GM23248 (cell line): ENCODE data around the gene SZT2. TPM values are rescaled to one million over a fixed set of nuclear protein-coding genes. Genes with fewer than 3 reads are reported as not detected.

Source experiments
- DNase-seq: peaks from one replicate; pipeline ENCODE4 v3.0.0-alpha.2; 2015
- H2AFZ ChIP-seq: fragments of 200-600 bp; sonication (generic); 2 replicates; pipeline ENCODE4 v1.6.1; 2016; ENCODE audit warnings: antibody characterized with exemption
- H3F3A ChIP-seq: fragments of 200-600 bp; sonication (generic); 2 replicates; pipeline ENCODE4 v1.6.1; 2016; ENCODE audit warnings: mild to moderate bottlenecking, antibody characterized with exemption, mixed run types; ENCODE audit not compliant: insufficient read depth
- H3K27ac ChIP-seq: fragments of 200-600 bp; sonication (generic); 2 replicates; pipeline ENCODE4 v1.5.1; 2016; ENCODE audit warnings: mild to moderate bottlenecking
- H3K27me3 ChIP-seq: fragments of 200-600 bp; sonication (generic); replicated peaks from 2 replicates; pipeline ENCODE4 v1.6.1; 2016; ENCODE audit warnings: mild to moderate bottlenecking; ENCODE audit not compliant: insufficient read depth
- H3K36me3 ChIP-seq: fragments of 200-600 bp; sonication (generic); 2 replicates; pipeline ENCODE4 v1.6.1; 2016; ENCODE audit warnings: low read depth, mild to moderate bottlenecking
- H3K4me1 ChIP-seq: fragments of 200-600 bp; sonication (generic); 2 replicates; pipeline ENCODE4 v1.6.1; 2016; ENCODE audit warnings: mild to moderate bottlenecking; ENCODE audit not compliant: insufficient read depth
- H3K4me2 ChIP-seq: fragments of 200-600 bp; sonication (generic); one replicate; pipeline ENCODE4 v1.6.1; 2016; ENCODE audit warnings: mild to moderate bottlenecking; ENCODE audit not compliant: unreplicated experiment
- H3K4me3 ChIP-seq: fragments of 200-600 bp; sonication (generic); 2 replicates; pipeline ENCODE4 v1.5.1; 2016; ENCODE audit warnings: mild to moderate bottlenecking
- H3K79me2 ChIP-seq: fragments of 200-600 bp; sonication (generic); 2 replicates; pipeline ENCODE4 v1.6.1; 2016; ENCODE audit warnings: mild to moderate bottlenecking; ENCODE audit not compliant: insufficient read depth
- H3K9ac ChIP-seq: fragments of 200-600 bp; sonication (generic); 2 replicates; pipeline ENCODE4 v1.6.1; 2016; ENCODE audit warnings: mild to moderate bottlenecking
- H3K9me2 ChIP-seq: fragments of 200-600 bp; sonication (generic); 2 replicates; pipeline ENCODE4 v1.6.1; 2016; ENCODE audit warnings: mixed run types, mild to moderate bottlenecking, moderate library complexity; ENCODE audit not compliant: insufficient read depth
- H3K9me3 ChIP-seq: fragments of 200-600 bp; sonication (generic); one replicate; pipeline ENCODE4 v1.6.1; 2017; ENCODE audit warnings: low read depth
- H4K20me1 ChIP-seq: fragments of 200-600 bp; sonication (generic); 2 replicates; pipeline ENCODE4 v1.6.0; 2016; ENCODE audit not compliant: insufficient read depth
- EZH2 ChIP-seq: fragments of 200-600 bp; sonication (generic); IDR thresholded peaks from 2 replicates; pipeline ENCODE4 v1.6.1; 2018; ENCODE audit warnings: antibody characterized with exemption, mild to moderate bottlenecking; ENCODE audit not compliant: insufficient read depth, poor library complexity, severe bottlenecking
- EZH2phosphoT487 ChIP-seq: fragments of 200-600 bp; sonication (generic); IDR thresholded peaks from 2 replicates; pipeline ENCODE4 v1.6.1; 2018; ENCODE audit warnings: antibody characterized with exemption, moderate library complexity, mild to moderate bottlenecking, low read depth; ENCODE audit not compliant: insufficient read depth
- WGBS, 2 experiments: methylation state at CpG; one replicate each; pipeline ENCODE4 v1.1.6; 2015 to 2017; ENCODE audit warnings: low lambda C conversion rate in 2 of 2, low coverage in 1 of 2; ENCODE audit errors: missing lambda C conversion rate in 2 of 2; 5-methylcytosine and 5-hydroxymethylcytosine counted together
- in situ Hi-C: fragments of 300-500 bp; cut with MboI; formaldehyde crosslinking; loops from 2 replicates; pipeline ENCODE4 v1.15.0; 2020
- polyA plus RNA-seq: library from polyadenylated mRNA; unstranded; fragments of >200 nt; fragmentation: Nextera tagmentation; extraction: Ambion mirVana; gene quantifications from 2 replicates; pipeline ENCODE4 v1.2.1, GENCODE V29; 2016
- total RNA-seq: library from RNA; depleted of rRNA; stranded (reverse); fragments of >200 nt; shearing (Covaris generic); gene quantifications from 2 replicates; pipeline ENCODE4 v1.2.3, GENCODE V29; 2014

Gene SZT2
- total and polyA plus RNA-seq, 2 experiments from 2014 or later = 6.4 to 12.6 TPM

GRCh38 chr1:43445606-43446387 is 56.1 kb downstream of the SZT2 start:
- H3K9me2 ChIP-seq = no peaks in the 10 kb centered on the region
- DNase-seq = no peak
- no peak overlapping the region for H3K4me2 ChIP-seq
- H3K4me1 ChIP-seq = no peaks in the 10 kb centered on the region
- H3K9ac ChIP-seq = no peak overlapping the region
- TF ChIP-seq EZH2 = no peak
- no peak for TF ChIP-seq EZH2phosphoT487
- no peaks in the 10 kb centered on the region for H3K27me3 ChIP-seq
- peaks cover 13% of the 10 kb centered on the region; the same call in 1 of the 2 replicates for H3K36me3 ChIP-seq
- no peak overlapping the region for H2AFZ ChIP-seq
- H4K20me1 ChIP-seq = no peaks in the 10 kb centered on the region
- in situ Hi-C loops = no loop called here
- no peaks in the 10 kb centered on the region for H3K79me2 ChIP-seq
- H3F3A ChIP-seq = no peaks in the 10 kb centered on the region
- H3K4me3 ChIP-seq = no peak overlapping the region
- H3K27ac ChIP-seq = no peak overlapping the region
- no peaks in the 10 kb centered on the region for H3K9me3 ChIP-seq
- 96 to 97% methylated on average over 10 of the region's 10 CpGs for WGBS, 2 experiments

- Histone ChIP-seq H3K27ac (no peak overlapping the region), H3K4me2 (no peak overlapping the region), H3K9ac (no peak overlapping the region), H4K20me1 (no peaks in the 10 kb centered on the region), H3K4me3 (no peak overlapping the region), H3K36me3 (peaks cover 13% of the 10 kb centered on the region; the same call in 1 of the 2 replicates), H2AFZ (no peak overlapping the region), H3K4me1 (no peaks in the 10 kb centered on the region), H3K27me3 (no peaks in the 10 kb centered on the region), H3K9me2 (no peaks in the 10 kb centered on the region), H3F3A (no peaks in the 10 kb centered on the region), H3K79me2 (no peaks in the 10 kb centered on the region), H3K9me3 (no peaks in the 10 kb centered on the region)
- in situ Hi-C loops = no loop called here
- DNase-seq = no peak
- WGBS, 2 experiments = 92 to 99% methylated on average over 4 of the region's 4 CpGs
- TF ChIP-seq EZH2phosphoT487 = no peak
- TF ChIP-seq EZH2 = no peak
These were observed 56.7 kb downstream of the SZT2 start for GRCh38 chr1:43446388-43446740.

GRCh38 chr1:43446881-43447835 is 57.5 kb downstream of the SZT2 start:
- Histone ChIP-seq H3K27me3 (no peaks in the 10 kb centered on the region), H3K4me3 (no peak overlapping the region), H4K20me1 (no peaks in the 10 kb centered on the region), H3K4me2 (no peak overlapping the region), H3K9ac (no peak overlapping the region), H3K79me2 (no peaks in the 10 kb centered on the region), H3K4me1 (no peaks in the 10 kb centered on the region), H3K9me3 (no peaks in the 10 kb centered on the region), H3F3A (peaks cover 5% of the 10 kb centered on the region; the same call in 1 of the 2 replicates), H2AFZ (no peak overlapping the region), H3K27ac (no peak overlapping the region), H3K9me2 (no peaks in the 10 kb centered on the region), H3K36me3 (peaks cover 13% of the 10 kb centered on the region; the same call in 1 of the 2 replicates)
- DNase-seq = no peak
- in situ Hi-C loops = no loop called here
- 93 to 95% methylated on average over 19 of the region's 19 CpGs for WGBS, 2 experiments
- TF ChIP-seq EZH2phosphoT487 (no peak), EZH2 (no peak)

- no peak overlapping the region for H3K4me2 ChIP-seq
- H3K27ac ChIP-seq = no peak overlapping the region
- peaks cover 4% of the 10 kb centered on the region; the same call in 1 of the 2 replicates for H3K4me1 ChIP-seq
- H3K9me2 ChIP-seq = no peaks in the 10 kb centered on the region
- no peak for DNase-seq
- H3K27me3 ChIP-seq = no peaks in the 10 kb centered on the region
- H3K9ac ChIP-seq = no peak overlapping the region
- no peaks in the 10 kb centered on the region for H4K20me1 ChIP-seq
- peaks cover 13% of the 10 kb centered on the region; the same call in 1 of the 2 replicates for H3K36me3 ChIP-seq
- in situ Hi-C loops = no loop called here
- TF ChIP-seq EZH2 (no peak), EZH2phosphoT487 (no peak)
- no peaks in the 10 kb centered on the region for H3K79me2 ChIP-seq
- no peak overlapping the region for H3K4me3 ChIP-seq
- 93% methylated on average over 25 of the region's 25 CpGs for WGBS, 2 experiments
- peaks cover 15% of the 10 kb centered on the region for H3F3A ChIP-seq
- no peak overlapping the region for H2AFZ ChIP-seq
- no peaks in the 10 kb centered on the region for H3K9me3 ChIP-seq
These were observed 58.4 kb downstream of the SZT2 start for GRCh38 chr1:43447891-43448708.
